Activated CD8-positive, alpha-beta memory T cell treated with anti-CD3 and anti-CD28 coated beads for 24 hours (primary cell): Measurements from ENCODE around the gene NSMCE1.
A peak's percentile ranks its signal among the peaks of the same experiment; 100 is the strongest.
"Not testable (repeated sequence)": the region's sequence is repeated elsewhere in the genome, so short reads cannot be mapped to it uniquely, and the experiment has no call there.

ENCODE experiments used
- DNase-seq: peaks from one replicate; pipeline ENCODE4 v3.0.0-alpha.2; 2020

The NSMCE1 gene

GRCh38 chr16:27269300-27270150, 953 bp upstream of the NSMCE1 start:
- DNase-seq = peak; percentile 53

GRCh38 chr16:27267037-27267677, 1.4 kb downstream of the NSMCE1 start:
- DNase-seq = peak; percentile 47

- DNase-seq = no peak
Measured at GRCh38 chr16:27265982-27266381, 2.6 kb downstream of the NSMCE1 start.

GRCh38 chr16:27264151-27264550, 4.4 kb downstream of the NSMCE1 start:
- no peak for DNase-seq

GRCh38 chr16:27262904-27263423, 5.6 kb downstream of the NSMCE1 start:
- DNase-seq = not testable (repeated sequence)

GRCh38 chr16:27259710-27260109, 8.9 kb downstream of the NSMCE1 start:
- DNase-seq = no peak

- no peak for DNase-seq
Measured at GRCh38 chr16:27258241-27258734, 10.3 kb downstream of the NSMCE1 start.

DNA sequence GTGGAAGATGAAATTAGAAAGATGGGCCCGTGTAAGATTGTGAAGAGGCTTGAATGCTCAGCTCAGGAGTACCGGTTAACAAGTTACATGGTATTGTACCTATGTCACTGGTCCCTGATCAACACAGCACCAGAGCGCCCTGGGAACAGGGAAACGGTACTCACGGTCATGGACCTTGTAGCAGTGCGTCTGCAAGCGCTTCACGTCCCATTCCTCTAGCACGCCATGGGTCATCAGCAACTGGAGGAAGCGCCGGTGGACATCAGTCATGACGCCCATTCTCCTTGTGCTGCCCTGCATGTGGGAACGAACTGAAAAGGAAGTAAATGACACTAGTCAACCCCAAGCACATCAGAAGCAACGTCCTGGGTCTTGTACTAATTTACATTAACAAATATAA, 11.3 kb downstream of the NSMCE1 start:
- DNase-seq = peak; percentile 41

DNA sequence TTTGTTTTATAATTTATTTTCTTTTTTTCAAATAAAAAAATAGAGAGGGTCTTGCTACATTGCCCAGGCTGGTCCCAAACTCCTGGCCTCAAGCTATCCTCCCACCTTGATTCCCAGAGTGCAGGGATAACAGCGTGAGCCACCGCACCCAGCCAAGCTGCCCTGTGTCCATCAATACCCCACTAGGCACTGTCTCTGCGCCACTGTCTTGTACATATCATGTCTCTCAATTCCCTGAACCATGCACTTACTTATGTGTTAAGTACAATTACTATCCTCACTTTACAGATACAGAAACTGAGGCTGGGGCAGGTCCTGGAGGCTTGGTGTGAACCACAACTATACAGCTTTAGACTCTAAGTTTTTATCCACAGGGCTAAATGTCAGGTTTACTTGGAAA, 11.7 kb downstream of the NSMCE1 start:
- DNase-seq = peak; percentile 44

DNA sequence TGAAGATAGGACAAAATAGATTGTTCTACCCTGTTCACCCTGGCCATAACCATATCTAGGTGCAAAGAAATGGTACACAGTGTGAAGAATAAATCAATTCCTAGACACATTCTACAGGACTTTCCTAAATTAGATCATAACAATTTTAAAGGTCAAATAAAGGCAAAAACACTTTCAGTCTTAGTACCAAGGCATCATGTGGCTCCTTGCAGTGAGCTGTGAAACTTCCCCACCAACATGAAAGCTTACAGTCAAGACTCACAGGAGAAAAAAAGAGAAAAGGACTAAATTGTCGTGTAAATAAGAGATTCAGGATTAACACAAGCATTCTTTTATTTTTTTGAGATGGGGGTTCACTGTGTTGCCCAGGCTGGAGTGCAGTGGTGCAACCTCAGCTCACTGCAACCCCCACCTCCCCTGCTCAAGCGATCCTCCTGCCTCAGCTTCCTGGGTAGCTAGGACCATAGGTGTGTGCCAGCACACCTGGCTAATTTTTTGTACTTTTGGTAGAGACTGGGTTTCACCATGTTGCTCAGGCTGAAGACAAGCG, 14.2 kb downstream of the NSMCE1 start:
- DNase-seq = peak; percentile 77

DNA sequence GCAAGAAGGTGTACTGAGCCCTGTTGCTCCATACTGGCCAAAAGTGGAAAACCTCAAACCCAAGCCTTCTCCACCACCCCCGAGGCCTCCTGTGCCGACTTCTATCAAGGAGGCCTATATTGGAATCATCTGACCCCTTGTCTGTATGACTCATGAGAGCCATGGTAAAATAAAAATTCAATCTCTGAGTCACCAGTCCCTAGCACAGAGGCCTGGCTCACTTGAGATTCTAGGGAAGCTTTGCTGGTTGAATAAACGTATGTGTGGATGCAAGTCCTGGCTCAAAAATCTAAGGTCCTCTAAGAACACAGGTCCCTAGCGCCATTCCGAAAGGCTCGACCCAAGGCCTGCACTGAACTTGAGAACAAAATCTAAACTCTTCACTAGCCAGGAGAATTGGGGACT, 15.0 kb downstream of the NSMCE1 start:
- DNase-seq = peak; percentile 65

DNA sequence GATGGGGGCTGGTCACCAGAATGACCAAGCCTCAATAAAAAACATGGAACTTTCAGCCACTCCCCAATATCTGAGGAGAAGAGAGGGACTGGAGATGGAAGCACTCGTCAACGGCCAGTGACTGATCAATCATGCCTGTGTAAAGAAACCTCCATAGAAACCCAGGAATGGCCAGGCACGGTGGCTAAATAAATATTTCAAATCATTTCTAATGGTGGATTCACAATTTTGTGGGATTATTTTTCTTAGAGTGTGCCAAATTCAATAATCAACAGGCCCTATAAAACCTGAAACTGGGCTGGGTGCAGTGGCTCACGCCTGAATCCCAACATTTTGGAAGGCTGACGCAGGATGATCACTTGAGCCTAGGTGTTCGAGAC, 16.4 kb downstream of the NSMCE1 start:
- no peak for DNase-seq

GRCh38 chr16:27251541-27252205, 16.9 kb downstream of the NSMCE1 start:
- DNase-seq = peak; percentile 64

GRCh38 chr16:27248886-27249285, 19.7 kb downstream of the NSMCE1 start:
- peak; percentile 41 for DNase-seq

DNA sequence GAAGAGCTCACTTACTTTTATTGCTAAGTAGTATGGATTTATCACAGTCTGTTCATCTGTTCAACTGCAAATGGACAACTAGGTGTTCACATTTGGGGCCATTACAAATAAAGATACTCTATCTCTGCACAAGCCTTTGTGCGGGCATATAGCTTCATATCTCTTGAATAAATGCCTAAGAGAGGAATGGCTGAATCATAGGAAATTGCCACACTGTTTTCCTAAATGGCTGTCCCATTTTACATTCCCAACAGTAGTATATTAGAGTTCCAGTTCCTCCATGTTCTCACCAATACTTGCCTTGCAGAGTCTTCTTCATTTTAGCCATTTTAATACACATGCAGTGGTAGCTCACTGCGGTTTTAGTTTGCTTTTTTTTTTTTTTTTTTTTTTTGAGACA, 20.5 kb downstream of the NSMCE1 start:
- DNase-seq = no peak

- DNase-seq = not testable (repeated sequence)
Measured at GRCh38 chr16:27247076-27247475, 21.5 kb downstream of the NSMCE1 start.

- peak; percentile 50 for DNase-seq
Measured at GRCh38 chr16:27246439-27246838, 22.1 kb downstream of the NSMCE1 start.

GRCh38 chr16:27245276-27246172, 23.0 kb downstream of the NSMCE1 start:
- DNase-seq = peak; percentile 64

DNA sequence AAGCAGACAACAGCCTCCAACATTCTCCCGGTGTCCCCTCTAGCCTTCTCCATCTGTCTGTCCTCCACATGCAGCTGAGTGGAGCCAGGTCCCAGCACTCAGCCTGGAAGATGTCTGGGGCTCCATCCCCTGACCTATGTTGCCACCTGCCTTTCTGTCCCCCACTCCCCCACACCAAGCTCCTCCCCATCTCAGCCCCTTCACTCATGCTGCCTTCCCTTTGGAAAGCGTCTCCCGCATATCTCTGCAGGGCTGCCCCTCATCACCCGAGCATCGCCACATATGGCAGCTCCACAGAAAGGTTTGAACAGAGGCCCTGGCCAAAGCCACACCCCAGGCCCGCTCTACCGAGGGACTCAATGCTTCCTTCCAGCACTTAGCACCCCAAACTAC, 24.2 kb downstream of the NSMCE1 start:
- peak; percentile 52 for DNase-seq

- DNase-seq = peak; percentile 58
Measured at GRCh38 chr16:27243725-27244362, 24.7 kb downstream of the NSMCE1 start.

- peak; percentile 62 for DNase-seq
Measured at GRCh38 chr16:27242868-27243590, 25.5 kb downstream of the NSMCE1 start.
